Thoracic aorta (tissue), 2 donors: ENCODE results near the gene ADAMTS12. TPM values are rescaled to one million over a fixed set of nuclear protein-coding genes. Genes with fewer than 3 reads are reported as not detected.

ENCODE experiments used
- ATAC-seq: fragments of 150-250 bp; one replicate; pipeline ENCODE4 v1.8.0; 2017; ENCODE audit warnings: low read depth; ENCODE audit not compliant: insufficient number of reproducible peaks, low FRiP score
- DNase-seq: peaks from one replicate; pipeline ENCODE4 v3.0.0-alpha.2; 2020; ENCODE audit warnings: low spot score
- H3K27ac ChIP-seq, 2 donors: fragments of 200-600 bp; sonication (generic); 1 replicate in 1 of 2; 2 replicates in 1 of 2; pipeline ENCODE4 v1.5.1; 2016; ENCODE audit warnings: mild to moderate bottlenecking in 2 of 2, moderate library complexity in 2 of 2
- H3K27me3 ChIP-seq: fragments of 200-600 bp; sonication (generic); replicated peaks from 2 replicates; pipeline ENCODE4 v1.6.0; 2016; ENCODE audit warnings: mild to moderate bottlenecking; ENCODE audit not compliant: insufficient read depth
- H3K36me3 ChIP-seq: fragments of 200-600 bp; sonication (generic); one replicate; pipeline ENCODE4 v1.5.1; 2016
- H3K4me1 ChIP-seq, 2 donors: fragments of 200-600 bp; sonication (generic); 1 replicate in 1 of 2; 2 replicates in 1 of 2; pipeline versions ENCODE4 v1.5.1 to v1.6.0; 2016; ENCODE audit warnings: low read depth in 2 of 2, mild to moderate bottlenecking in 1 of 2; ENCODE audit not compliant: control insufficient read depth in 1 of 2
- H3K4me3 ChIP-seq: fragments of 200-600 bp; sonication (generic); 2 replicates; pipeline ENCODE4 v1.5.1; 2016; ENCODE audit warnings: mild to moderate bottlenecking
- H3K9me3 ChIP-seq: fragments of 200-600 bp; sonication (generic); 2 replicates; pipeline ENCODE4 v1.5.1; 2016
- total RNA-seq, 2 donors: library from RNA; depleted of rRNA; stranded (reverse); fragments of >200 nt; gene quantifications; one replicate each; pipeline versions ENCODE4 v1.1.0 to v1.2.3, GENCODE V29; 2016
- TF ChIP-seq, protein P1 (sequence below): fragments of 200-600 bp; sonication (generic); IDR thresholded peaks from one replicate; pipeline ENCODE4 v1.5.1; 2019; ENCODE audit warnings: antibody characterized with exemption

ADAMTS12 gene
- total RNA-seq, 2 donors from 2014 or later, result 7.3 to 8.0 TPM

DNA sequence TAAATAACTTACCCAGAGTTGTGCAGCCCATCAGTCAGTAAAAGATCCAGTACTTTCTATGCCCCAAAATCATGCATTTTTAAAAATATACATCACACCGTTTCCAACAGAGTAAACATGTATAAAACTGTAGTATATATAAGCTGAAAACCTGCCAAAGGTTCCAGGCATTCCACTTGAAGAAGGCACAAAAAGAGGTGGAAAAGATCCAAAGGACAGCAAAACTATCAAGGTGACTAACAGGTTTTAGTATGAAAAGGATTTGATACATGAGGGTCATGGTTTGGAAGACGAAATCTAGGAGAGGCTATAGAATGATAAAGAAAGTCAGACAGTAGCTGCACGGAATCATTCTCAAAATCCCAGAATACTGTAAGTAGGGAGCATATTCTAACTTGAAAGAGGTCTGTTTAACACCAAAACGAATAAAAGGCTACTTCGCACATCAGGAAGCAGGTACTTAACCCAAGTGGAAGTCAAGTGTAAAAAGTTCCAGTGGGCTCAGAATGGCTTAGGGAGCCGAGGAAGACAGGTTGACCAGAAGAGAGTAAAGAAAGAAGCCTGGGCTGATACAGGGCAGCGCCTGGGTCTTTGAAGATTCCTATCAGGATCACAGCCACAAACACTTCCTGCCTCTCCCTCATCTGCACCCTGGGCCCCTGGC is 207.2 kb downstream of the ADAMTS12 start:
- Histone ChIP-seq H3K36me3 (no peaks in the 10 kb centered on the region), H3K27me3 (no peaks in the 10 kb centered on the region), H3K4me1 (no peaks in the 10 kb centered on the region), H3K4me3 (no peak overlapping the region), H3K27ac (no peak overlapping the region), H3K9me3 (no peaks in the 10 kb centered on the region)
- TF ChIP-seq, protein P1, sequence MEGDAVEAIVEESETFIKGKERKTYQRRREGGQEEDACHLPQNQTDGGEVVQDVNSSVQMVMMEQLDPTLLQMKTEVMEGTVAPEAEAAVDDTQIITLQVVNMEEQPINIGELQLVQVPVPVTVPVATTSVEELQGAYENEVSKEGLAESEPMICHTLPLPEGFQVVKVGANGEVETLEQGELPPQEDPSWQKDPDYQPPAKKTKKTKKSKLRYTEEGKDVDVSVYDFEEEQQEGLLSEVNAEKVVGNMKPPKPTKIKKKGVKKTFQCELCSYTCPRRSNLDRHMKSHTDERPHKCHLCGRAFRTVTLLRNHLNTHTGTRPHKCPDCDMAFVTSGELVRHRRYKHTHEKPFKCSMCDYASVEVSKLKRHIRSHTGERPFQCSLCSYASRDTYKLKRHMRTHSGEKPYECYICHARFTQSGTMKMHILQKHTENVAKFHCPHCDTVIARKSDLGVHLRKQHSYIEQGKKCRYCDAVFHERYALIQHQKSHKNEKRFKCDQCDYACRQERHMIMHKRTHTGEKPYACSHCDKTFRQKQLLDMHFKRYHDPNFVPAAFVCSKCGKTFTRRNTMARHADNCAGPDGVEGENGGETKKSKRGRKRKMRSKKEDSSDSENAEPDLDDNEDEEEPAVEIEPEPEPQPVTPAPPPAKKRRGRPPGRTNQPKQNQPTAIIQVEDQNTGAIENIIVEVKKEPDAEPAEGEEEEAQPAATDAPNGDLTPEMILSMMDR, result no peak
- no peak for ATAC-seq
- no peak for DNase-seq

DNA sequence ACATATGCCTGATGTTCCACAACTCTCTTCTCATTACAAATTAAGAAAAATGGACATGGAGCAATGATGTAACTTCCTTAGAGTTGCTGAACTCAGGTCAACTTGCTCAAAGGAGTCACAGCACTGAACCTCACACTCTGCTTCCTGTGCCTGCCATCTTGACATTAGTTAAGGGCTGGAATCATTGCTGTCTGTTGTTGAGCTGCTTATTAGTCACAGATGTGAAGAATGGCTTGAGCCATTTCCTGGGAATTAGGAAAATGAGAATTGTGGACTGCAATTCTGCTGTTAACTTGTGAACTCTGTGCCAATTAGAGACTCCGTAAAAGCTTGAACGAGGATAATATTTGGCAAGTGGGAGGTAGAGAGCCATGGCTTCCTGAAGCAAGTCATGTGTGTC is 212.0 kb downstream of the ADAMTS12 start:
- no peak for DNase-seq
- H3K4me1 ChIP-seq, result no peaks in the 10 kb centered on the region
- H3K36me3 ChIP-seq, result no peaks in the 10 kb centered on the region
- H3K27me3 ChIP-seq, result no peaks in the 10 kb centered on the region
- no peak overlapping the region for H3K4me3 ChIP-seq
- ATAC-seq, result no peak
- H3K27ac ChIP-seq, result no peak overlapping the region
- TF ChIP-seq, protein P1, result no peak
- H3K9me3 ChIP-seq, result no peaks in the 10 kb centered on the region

DNA sequence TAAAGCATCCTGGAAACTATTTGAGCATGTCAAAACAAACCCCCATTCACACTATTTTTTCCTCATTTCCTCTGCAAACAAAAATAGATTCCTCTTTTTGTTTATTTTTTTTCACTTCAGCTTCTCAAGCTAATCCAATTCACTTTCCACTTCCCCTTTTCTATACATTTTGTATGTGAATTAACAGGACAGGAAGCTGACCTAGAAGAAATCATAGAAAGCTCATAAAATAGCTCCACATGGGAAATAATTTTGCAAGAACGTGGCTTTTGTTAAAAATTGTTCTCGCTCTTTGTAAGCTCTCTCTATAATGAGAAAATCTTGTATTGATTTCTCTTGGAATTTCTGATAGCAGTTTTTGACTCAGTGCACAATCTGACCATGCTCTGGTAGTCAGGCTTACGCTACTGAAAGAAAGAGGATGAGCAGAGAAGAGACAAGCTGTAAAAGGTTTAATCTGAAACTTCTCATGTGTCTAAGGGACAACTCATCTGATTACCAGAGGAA is 215.8 kb downstream of the ADAMTS12 start:
- no peak for DNase-seq
- Histone ChIP-seq H3K36me3 (no peaks in the 10 kb centered on the region), H3K4me1 (no peaks in the 10 kb centered on the region), H3K27ac (no peak overlapping the region), H3K9me3 (no peaks in the 10 kb centered on the region), H3K4me3 (no peak overlapping the region), H3K27me3 (no peaks in the 10 kb centered on the region)
- TF ChIP-seq, protein P1, result no peak
- no peak for ATAC-seq

DNA sequence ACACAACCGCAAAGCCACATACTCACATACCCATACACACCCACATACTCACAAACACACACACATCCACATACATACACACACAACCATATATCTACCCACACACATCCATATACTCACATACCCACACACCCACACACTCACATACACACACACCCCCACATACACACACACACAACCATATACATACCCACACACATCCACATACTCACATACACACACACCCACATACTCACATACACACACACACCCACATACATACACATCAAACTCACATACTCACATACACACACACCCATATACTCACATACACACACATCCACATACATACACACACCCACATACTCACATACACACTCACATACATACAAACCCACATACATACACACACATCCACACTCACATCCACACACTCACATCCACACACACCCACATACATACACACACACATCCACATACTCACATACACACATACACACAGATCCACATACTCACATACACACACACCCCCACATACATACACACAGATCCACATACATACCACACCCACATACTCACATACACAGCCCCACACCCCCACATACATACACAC is 220.0 kb downstream of the ADAMTS12 start:
- H3K4me1 ChIP-seq, result no peaks in the 10 kb centered on the region
- DNase-seq, result no peak
- no peak for ATAC-seq
- TF ChIP-seq, protein P1, result no peak
- no peak overlapping the region for H3K27ac ChIP-seq
- no peaks in the 10 kb centered on the region for H3K9me3 ChIP-seq
- no peak overlapping the region for H3K4me3 ChIP-seq
- H3K27me3 ChIP-seq, result no peaks in the 10 kb centered on the region
- no peaks in the 10 kb centered on the region for H3K36me3 ChIP-seq

DNA sequence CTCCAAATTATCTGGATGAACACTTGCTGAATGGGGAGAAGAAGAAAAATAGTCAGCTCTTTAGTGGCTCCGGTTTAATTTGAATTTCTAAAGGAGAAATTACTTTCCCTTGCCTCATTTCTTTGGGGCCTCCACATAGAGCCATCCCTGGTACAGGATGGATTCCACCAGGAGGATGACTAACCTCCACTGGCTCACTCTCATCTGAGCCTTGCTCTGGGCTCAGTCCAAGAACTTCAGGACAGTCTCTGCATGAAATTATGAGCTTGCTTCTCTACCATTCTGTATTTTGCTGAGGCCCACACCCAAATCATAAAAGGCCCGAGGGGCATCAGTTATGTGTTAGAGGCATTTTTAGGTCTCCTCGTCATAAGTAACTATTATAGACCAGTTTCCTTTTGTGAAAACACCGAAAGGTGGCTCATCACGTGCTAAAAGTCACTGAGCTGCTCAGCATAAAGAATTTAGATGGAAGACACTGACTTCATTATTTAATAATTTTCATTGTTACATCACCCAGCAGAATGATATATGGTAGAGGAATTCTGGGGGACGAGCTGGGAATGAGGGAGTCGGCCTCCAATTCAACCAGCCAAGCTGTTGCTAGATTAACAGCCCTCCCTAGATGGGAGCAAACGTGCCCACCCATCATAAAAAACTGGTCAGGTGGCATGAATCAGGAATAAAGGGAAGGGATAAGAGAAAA is 228.9 kb downstream of the ADAMTS12 start:
- H3K27ac ChIP-seq, result no peak overlapping the region
- no peaks in the 10 kb centered on the region for H3K27me3 ChIP-seq
- H3K9me3 ChIP-seq, result no peaks in the 10 kb centered on the region
- ATAC-seq (no peak), DNase-seq (no peak)
- H3K4me3 ChIP-seq, result no peak overlapping the region
- no peaks in the 10 kb centered on the region for H3K36me3 ChIP-seq
- H3K4me1 ChIP-seq, result no peaks in the 10 kb centered on the region
- TF ChIP-seq, protein P1, result no peak
